T-helper 1 cell treated with Interleukin-12 subunit alpha and Interleukin-12 subunit beta and Interleukin-4 antibody, amounts not matched to agents 30 ng/mL and 1 ng/mL, for 36 hours (primary cell): ENCODE results near the gene KCNQ4. TPM values are rescaled to one million over a fixed set of nuclear protein-coding genes. Genes with fewer than 3 reads are reported as not detected.

Source experiments
- intact Hi-C: fragments of 100-400 bp; cut with micrococcal nuclease; formaldehyde crosslinking; loops from one replicate; pipeline ENCODE4 v1.15.1; 2024
- total RNA-seq: library from RNA; stranded (reverse); gene quantifications from 2 replicates; pipeline ENCODE4 v1.2.3, GENCODE V29; 2022

KCNQ4 gene
- total RNA-seq, 1 donor from 2014 or later = 0.88 TPM

DNA sequence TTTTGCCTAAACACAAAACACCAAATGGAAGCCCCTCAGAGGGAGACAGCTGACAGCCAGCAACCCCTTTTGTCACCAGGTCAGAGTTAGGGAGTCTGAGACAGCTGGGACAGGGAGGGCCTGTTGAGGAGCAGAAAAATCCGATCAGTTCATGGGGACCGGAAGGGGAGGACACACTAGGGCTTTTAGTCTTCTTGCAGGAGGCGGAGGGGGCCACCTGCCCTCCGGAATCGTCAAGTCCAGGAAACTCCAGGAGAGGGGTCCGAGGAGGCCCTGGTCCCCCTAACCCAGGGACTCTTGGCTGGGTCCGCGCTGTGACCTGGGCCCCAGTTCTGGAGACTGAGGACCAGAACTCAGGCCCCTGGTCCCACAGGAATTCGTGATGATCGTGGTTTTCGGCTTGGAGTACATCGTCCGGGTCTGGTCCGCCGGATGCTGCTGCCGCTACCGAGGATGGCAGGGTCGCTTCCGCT, 34.2 kb downstream of the KCNQ4 start:
- intact Hi-C loops = loop anchor here (1.0 to 2.0 kb wide), 7 partner anchors 9 to 161 kb away; partner anchors contain the start of genes CITED4, CTPS1, NFYC and RIMS3

- intact Hi-C loops = loop anchor here (1.0 to 2.0 kb wide), 7 partner anchors 9 to 161 kb away; partner anchors contain the start of genes CITED4, CTPS1, NFYC and RIMS3
Measured at GRCh38 chr1:40818264-40818961, 34.8 kb downstream of the KCNQ4 start.

DNA sequence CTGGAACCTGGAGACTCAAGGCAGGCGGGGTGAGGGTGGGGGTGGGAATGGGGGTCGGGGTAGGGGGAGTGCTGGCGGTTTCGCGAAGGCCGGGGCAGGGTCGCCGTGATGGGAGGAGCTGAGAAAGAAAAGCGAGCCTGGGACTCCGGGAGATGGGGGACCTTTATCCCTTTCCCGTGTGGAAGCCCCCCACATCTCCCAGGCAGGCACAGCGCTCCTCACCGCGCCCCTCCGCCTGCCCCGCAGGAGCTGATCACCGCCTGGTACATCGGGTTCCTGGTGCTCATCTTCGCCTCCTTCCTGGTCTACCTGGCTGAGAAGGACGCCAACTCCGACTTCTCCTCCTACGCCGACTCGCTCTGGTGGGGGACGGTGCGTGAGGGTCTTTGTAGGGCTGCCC, 35.5 kb downstream of the KCNQ4 start:
- intact Hi-C loops = loop anchor here (2.0 kb wide), 1 partner anchor 22 kb away; no protein-coding TSS in a partner anchor

DNA sequence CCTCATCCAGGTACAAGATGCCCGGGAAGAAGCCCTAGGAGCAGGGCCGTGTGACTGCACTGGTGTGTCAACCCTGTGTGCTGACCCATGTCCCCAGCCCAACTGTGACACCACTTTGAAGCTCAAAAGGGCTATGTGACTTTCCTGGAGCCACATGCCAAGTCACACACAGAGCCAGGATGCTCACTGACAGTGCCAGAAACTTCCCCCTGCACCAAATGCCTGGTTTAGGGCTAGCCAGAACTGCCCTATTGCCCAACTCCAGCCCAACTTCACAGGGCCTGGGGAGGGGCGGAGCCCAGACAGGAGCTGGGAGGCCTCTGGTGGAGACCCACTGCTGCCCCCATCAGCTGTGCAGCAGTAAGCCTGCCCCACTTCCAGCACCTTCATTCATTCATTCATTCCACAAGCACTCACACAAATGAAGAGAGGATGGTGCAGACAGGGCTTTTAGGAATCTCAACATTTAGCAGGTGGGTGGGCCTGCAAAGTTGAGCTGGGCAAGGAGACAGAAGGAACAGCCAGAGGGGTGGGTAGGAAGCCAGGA, 36.7 kb downstream of the KCNQ4 start:
- intact Hi-C loops = no loop called here

DNA sequence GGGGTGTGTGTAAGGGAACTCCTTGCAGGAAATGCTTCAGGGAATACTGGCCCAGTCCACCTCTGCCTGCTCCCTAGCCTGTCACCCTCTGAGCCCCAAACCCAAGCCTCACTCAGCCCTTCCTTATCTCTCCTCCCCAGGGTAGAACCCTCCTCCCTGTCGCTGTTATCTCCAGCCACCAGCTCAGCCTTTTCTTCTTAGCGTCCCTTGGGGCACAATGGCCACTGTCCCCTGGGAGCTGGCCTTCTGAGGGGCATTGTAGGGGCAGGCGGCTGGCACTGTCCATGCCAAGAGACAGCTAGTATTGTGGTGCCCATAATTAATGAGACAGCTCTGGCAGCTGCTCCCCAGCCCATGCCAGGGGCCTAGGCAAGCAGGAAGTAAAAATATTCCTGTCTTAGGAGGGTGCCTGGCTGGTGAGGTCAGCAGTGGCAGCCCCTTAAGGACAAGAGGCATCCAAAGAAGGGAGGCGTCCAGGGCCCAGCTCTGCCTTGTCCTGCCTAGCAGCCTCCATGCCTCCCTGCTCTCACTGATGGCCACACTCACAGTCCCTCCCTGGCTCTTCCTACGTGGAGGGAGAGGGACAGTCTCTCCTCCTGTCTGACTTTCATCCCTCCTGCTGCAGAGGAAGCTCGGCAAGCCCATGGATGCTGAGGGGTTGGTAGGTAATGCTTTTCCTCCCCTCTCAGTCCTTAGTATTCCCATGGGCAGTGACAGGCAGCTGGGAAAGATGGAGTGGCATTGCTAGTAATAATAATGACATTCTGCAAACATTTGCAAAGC, 37.5 kb downstream of the KCNQ4 start:
- intact Hi-C loops = no loop called here

- intact Hi-C loops = no loop called here
Measured at GRCh38 chr1:40822890-40823289, 39.3 kb downstream of the KCNQ4 start.

DNA sequence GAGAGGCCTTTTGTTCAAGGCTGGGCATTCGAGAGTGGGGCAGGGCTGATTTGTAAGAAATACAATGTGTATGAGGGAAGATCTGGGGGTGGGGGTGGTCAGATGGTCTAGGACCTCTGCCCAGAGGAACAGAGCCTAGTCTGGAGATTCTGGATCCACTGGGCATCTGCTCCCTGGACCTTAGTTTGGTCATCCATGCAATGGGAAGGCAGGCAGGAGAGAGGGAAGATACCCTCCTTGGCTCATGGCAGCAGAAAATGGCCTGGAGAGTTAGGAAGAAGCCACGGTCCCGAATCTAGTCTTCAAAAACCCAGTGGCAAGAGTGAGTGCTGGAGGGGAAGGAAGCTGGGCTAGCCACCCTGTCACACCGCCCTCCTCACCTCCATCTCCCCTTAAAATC, 39.8 kb downstream of the KCNQ4 start:
- intact Hi-C loops = no loop called here

DNA sequence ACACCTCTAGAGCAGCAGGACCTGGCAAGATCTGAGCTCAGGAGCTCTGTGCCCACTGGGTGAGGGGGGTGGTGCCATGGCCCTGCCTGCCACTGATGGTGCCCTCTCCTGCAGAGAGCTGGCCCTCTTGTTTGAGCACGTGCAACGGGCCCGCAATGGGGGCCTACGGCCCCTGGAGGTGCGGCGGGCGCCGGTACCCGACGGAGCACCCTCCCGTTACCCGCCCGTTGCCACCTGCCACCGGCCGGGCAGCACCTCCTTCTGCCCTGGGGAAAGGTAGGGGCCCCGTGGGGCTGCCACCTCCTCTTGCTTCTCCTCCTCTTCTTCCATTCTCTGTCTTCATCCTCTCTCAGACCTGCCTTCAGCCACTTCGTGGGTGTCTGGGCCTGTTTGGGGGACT, 40.4 kb downstream of the KCNQ4 start:
- intact Hi-C loops = no loop called here

- intact Hi-C loops = no loop called here
Measured at GRCh38 chr1:40824591-40825434, 41.2 kb downstream of the KCNQ4 start.

DNA sequence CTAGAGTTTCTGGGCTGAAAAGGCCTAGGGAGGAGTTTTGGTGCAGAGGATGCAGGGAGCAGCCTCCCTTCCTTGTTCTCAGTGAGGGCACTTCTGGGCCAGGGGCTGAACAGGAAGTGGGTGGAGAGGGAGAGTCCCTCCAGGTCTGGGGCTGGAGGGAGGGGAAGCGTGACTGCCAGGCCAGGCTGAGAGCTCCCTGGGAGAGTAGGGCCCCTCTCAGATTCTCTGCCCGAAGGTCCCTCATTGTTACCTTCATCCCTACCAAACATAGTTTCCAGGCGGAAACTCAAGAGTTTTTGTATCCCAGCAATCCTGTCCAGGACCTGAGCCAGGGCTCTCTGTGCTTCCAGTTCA, 41.8 kb downstream of the KCNQ4 start:
- intact Hi-C loops = no loop called here

GRCh38 chr1:40825996-40826395, 42.4 kb downstream of the KCNQ4 start:
- intact Hi-C loops = no loop called here

- intact Hi-C loops = no loop called here
Measured at GRCh38 chr1:40829631-40830245, 46.2 kb downstream of the KCNQ4 start.

GRCh38 chr1:40830419-40830943, 46.9 kb downstream of the KCNQ4 start:
- intact Hi-C loops = no loop called here

- intact Hi-C loops = no loop called here
Measured at GRCh38 chr1:40831001-40831732, 47.6 kb downstream of the KCNQ4 start.

DNA sequence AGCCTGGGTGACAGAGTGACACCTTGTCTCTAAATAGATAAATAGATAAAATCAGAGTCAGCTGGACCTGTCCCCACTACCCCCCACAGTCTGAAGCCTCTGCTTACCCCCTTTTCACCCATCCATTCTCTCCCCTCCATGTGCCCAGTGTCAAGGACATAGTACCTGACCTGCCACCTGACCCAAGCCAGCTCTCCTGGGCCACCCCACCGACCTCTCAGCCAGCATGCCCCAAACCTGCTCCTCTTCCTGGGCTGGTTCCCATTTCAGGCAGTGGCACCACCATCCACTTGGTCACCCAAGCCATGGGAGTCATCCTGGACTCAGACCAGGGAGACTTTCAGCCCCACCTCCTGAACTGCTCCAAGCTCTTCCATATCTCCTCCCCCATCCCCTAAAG, 50.4 kb downstream of the KCNQ4 start:
- intact Hi-C loops = no loop called here

GRCh38 chr1:40834968-40835545, 51.5 kb downstream of the KCNQ4 start:
- intact Hi-C loops = no loop called here

- intact Hi-C loops = no loop called here
Measured at GRCh38 chr1:40836283-40836682, 52.7 kb downstream of the KCNQ4 start.

- intact Hi-C loops = no loop called here
Measured at GRCh38 chr1:40837601-40838000, 54.0 kb downstream of the KCNQ4 start.
